CD4-positive, alpha-beta T cell (primary cell): ENCODE measurements around the gene HIF1AN. TPM values are rescaled to one million over a fixed set of nuclear protein-coding genes. Genes with fewer than 3 reads are reported as not detected.

ENCODE experiments used
- ATAC-seq: fragments of 200-7000 bp; cut with Tn5 transposase; one replicate; pipeline ENCODE4 v1.10.0; 2022; ENCODE audit warnings: mild to moderate bottlenecking; ENCODE audit not compliant: poor library complexity
- CTCF ChIA-PET: fragments of 350-600 bp; sonication (Branson Sonifier 250); formaldehyde crosslinking; loops from one replicate; lab custom pipeline; 2021; ENCODE audit warnings: antibody characterized with exemption, inconsistent platforms; lab: Charles Lee
- POLR2A ChIA-PET: fragments of 350-600 bp; sonication (Branson Sonifier 250); formaldehyde crosslinking; loops from one replicate; lab custom pipeline; 2021; ENCODE audit warnings: antibody characterized with exemption, inconsistent platforms; lab: Charles Lee
- DNase-seq, 14 experiments: peaks; one replicate each; pipeline ENCODE4 v3.0.0-alpha.2; 2013 to 2020; ENCODE audit warnings: mixed read lengths in 2 of 14
- H3K27ac ChIP-seq, 2 donors: one replicate each; pipeline versions ENCODE4 v1.5.1 to v1.7.0; 2013; ENCODE audit warnings: low read length in 2 of 2, low read depth in 1 of 2, mild to moderate bottlenecking in 1 of 2
- H3K27me3 ChIP-seq, 2 experiments: 1 replicate in 1 of 2; 2 replicates in 1 of 2; pipeline versions ENCODE4 v1.6.1 to v1.7.0; 2013; ENCODE audit warnings: low read length in 2 of 2, control low read depth in 1 of 2, mild to moderate bottlenecking in 1 of 2, moderate library complexity in 1 of 2; ENCODE audit not compliant: insufficient read depth in 2 of 2, control insufficient read depth in 1 of 2
- H3K36me3 ChIP-seq: one replicate; pipeline ENCODE4 v1.6.1; 2013; ENCODE audit warnings: low read length, control low read depth; ENCODE audit not compliant: insufficient read depth
- H3K4me1 ChIP-seq: one replicate; pipeline ENCODE4 v1.6.1; 2013; ENCODE audit warnings: low read length, control low read depth; ENCODE audit not compliant: insufficient read depth
- H3K4me3 ChIP-seq: one replicate; pipeline ENCODE4 v1.5.1; 2013; ENCODE audit warnings: mild to moderate bottlenecking, low read length, moderate library complexity
- H3K9me3 ChIP-seq, 2 experiments: 1 replicate in 1 of 2; 2 replicates in 1 of 2; pipeline versions ENCODE4 v1.6.1 to v1.7.0; 2013; ENCODE audit warnings: low read length in 2 of 2, mild to moderate bottlenecking in 2 of 2, control low read depth in 1 of 2, moderate library complexity in 1 of 2; ENCODE audit not compliant: control insufficient read depth in 1 of 2, insufficient read depth in 1 of 2
- H3K27ac Mint-ChIP-seq: one replicate; pipeline ENCODE4 v1.8.0; 2020; ENCODE audit warnings: mixed read lengths
- H3K27me3 Mint-ChIP-seq: one replicate; pipeline ENCODE4 v1.8.0; 2021; ENCODE audit warnings: mixed read lengths
- H3K36me3 Mint-ChIP-seq: one replicate; pipeline ENCODE4 v1.8.0; 2021; ENCODE audit warnings: low read depth, mixed read lengths
- H3K4me1 Mint-ChIP-seq: one replicate; pipeline ENCODE4 v1.8.0; 2021; ENCODE audit warnings: low read depth, mixed read lengths
- H3K4me3 Mint-ChIP-seq: one replicate; pipeline ENCODE4 v1.8.0; 2020; ENCODE audit warnings: mild to moderate bottlenecking, mixed read lengths
- H3K9me3 Mint-ChIP-seq: one replicate; pipeline ENCODE4 v1.8.0; 2020; ENCODE audit warnings: mixed read lengths
- CTCF ChIP-seq: fragments of 200-600 bp; IDR thresholded peaks from one replicate; pipeline ENCODE4 v1.8.0; 2022; ENCODE audit warnings: antibody characterized with exemption, mild to moderate bottlenecking
- intact Hi-C, 2 experiments: fragments of 100-400 bp; cut with DNase I in 1 of 2; cut with micrococcal nuclease in 1 of 2; formaldehyde crosslinking; loops; one replicate each; pipeline versions ENCODE4 v1.15.1 to v1.9.0; 2023 to 2025; cut with DNase I, micrococcal nuclease
- total RNA-seq, 174 experiments: library from RNA in 2 of 174; stranded (reverse) in 2 of 174; gene quantifications; one replicate each; pipeline ENCODE4 v1.2.3 and lab custom pipeline; 2021 to 2026

Gene HIF1AN
- total RNA-seq, 2 experiments from 2014 or later, result 29.7 to 30.5 TPM

DNA sequence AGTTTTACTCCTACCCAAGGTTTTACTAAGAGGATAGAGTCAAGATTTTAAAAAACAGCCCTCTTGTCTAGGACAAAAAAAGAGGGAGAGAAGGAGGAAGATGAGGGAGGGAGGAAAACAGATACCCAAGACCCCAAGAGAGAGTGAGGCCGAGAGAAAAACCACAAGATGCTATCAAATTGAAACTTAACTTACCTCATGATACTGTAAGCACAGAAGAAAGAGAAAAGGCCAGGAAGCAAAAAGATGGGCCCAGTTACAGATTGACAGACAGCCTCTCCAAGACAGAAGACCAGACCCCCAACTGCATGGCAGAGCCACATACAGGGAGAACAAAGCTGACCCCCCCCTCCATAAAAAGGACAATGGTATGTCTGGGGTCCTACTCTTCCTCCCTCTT is 27.5 kb upstream of the HIF1AN start:
- ATAC-seq (no peak), DNase-seq (no peak)
- H3K9me3 ChIP-seq, result no peaks in the 10 kb centered on the region
- no peak overlapping the region for H3K4me3 Mint-ChIP-seq
- no peaks in the 10 kb centered on the region for H3K27me3 ChIP-seq
- intact Hi-C loops, result loop anchor here (1.0 to 10.0 kb wide), 9 partner anchors 10 to 663 kb away; no protein-coding TSS in a partner anchor
- H3K27ac ChIP-seq, result peak overlapping the region in 1 of 2 donors; percentile 36
- H3K4me3 ChIP-seq, result no peak overlapping the region
- no peaks in the 10 kb centered on the region for H3K9me3 Mint-ChIP-seq
- ChIA-PET POLR2A (interaction anchor here (0.5 to 3.1 kb wide), 4 partner anchors 11 to 39 kb away, joined by 3 to 25 read pairs (median 13); partner anchors contain the start of genes HIF1AN and SEC31B), CTCF (interaction anchor here (1.0 to 6.8 kb wide), 12 partner anchors 10 to 169 kb away, joined by 3 to 67 read pairs (median 5); partner anchors contain the start of genes HIF1AN and SCD)
- peaks cover 48% of the 10 kb centered on the region for H3K4me1 ChIP-seq
- peak overlapping the region; percentile 85 for H3K27ac Mint-ChIP-seq
- peaks cover 52% of the 10 kb centered on the region for H3K36me3 Mint-ChIP-seq
- H3K4me1 Mint-ChIP-seq, result peaks cover 53% of the 10 kb centered on the region
- H3K36me3 ChIP-seq, result peaks cover 33% of the 10 kb centered on the region
- no peaks in the 10 kb centered on the region for H3K27me3 Mint-ChIP-seq
- no peak for TF ChIP-seq CTCF

GRCh38 chr10:100508691-100509150 is 27.0 kb upstream of the HIF1AN start:
- Histone ChIP-seq H3K9me3 (no peaks in the 10 kb centered on the region), H3K4me1 (peaks cover 48% of the 10 kb centered on the region), H3K27ac (peak overlapping the region in 1 of 2 donors; percentile 36), H3K36me3 (peaks cover 32% of the 10 kb centered on the region), H3K4me3 (peak overlapping the region; percentile 2), H3K27me3 (no peaks in the 10 kb centered on the region)
- Mint-ChIP-seq H3K4me1 (peaks cover 53% of the 10 kb centered on the region), H3K27ac (peak overlapping the region; percentile 85), H3K36me3 (peaks cover 50% of the 10 kb centered on the region), H3K9me3 (no peaks in the 10 kb centered on the region), H3K4me3 (peak overlapping the region; percentile 61), H3K27me3 (no peaks in the 10 kb centered on the region)
- peak; percentile 47 for ATAC-seq
- CTCF ChIA-PET, result interaction anchor here (0.8 to 6.8 kb wide), 16 partner anchors 10 to 170 kb away, joined by 3 to 67 read pairs (median 4); partner anchors contain the start of genes HIF1AN and SCD
- intact Hi-C loops, result loop anchor here (1.0 to 10.0 kb wide), 9 partner anchors 10 to 664 kb away; no protein-coding TSS in a partner anchor
- peak in 10 of 14 experiments; percentile 5 to 84 (median 39) for DNase-seq
- TF ChIP-seq CTCF, result peak; percentile 64
- POLR2A ChIA-PET, result interaction anchor here (0.5 to 3.1 kb wide), 7 partner anchors 10 to 223 kb away, joined by 3 to 25 read pairs (median 5); partner anchors contain the start of genes HIF1AN, NDUFB8 and SEC31B

DNA sequence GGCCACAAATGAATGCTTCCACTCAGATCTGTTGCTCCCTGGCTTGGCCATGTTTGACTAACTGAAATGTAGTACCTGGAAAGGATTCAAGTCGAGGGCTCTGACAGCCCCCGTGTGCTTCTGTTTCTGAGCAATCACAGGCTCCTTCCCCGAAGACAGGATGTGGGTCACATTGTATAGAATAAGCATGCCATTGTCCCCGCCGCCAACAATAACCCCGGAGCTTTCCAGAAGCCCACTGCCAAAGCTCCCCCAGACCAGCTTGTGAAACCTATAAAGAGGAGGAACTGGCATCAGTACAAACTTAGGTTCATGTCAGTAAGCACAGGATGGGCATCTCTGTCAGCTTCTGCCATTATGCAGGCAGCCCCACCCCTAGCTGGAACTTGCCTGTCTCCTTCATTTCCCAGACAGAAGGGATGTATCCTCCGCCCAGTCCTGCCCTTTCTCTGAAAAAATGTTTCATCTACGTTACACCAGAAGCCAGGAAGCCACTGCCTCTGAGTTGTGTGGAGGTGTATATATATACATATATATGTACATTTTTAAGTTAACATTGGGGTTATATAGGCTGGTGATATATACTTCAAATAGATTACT is 26.4 kb upstream of the HIF1AN start:
- H3K4me3 ChIP-seq, result peak overlapping the region; percentile 2
- Mint-ChIP-seq H3K9me3 (no peaks in the 10 kb centered on the region), H3K36me3 (peaks cover 48% of the 10 kb centered on the region), H3K27ac (peak overlapping the region; percentile 85), H3K4me3 (peak overlapping the region; percentile 61), H3K27me3 (no peaks in the 10 kb centered on the region), H3K4me1 (peaks cover 53% of the 10 kb centered on the region)
- intact Hi-C loops, result loop anchor here in 1 of 2 experiments (2.0 to 10.0 kb wide), 4 partner anchors 27 to 665 kb away; no protein-coding TSS in a partner anchor
- TF ChIP-seq CTCF, result no peak
- peak; percentile 12 for ATAC-seq
- CTCF ChIA-PET, result interaction anchor here (0.8 to 6.8 kb wide), 17 partner anchors 9 to 170 kb away, joined by 3 to 67 read pairs (median 4); partner anchors contain the start of genes HIF1AN and SCD
- no peaks in the 10 kb centered on the region for H3K27me3 ChIP-seq
- peaks cover 31% of the 10 kb centered on the region for H3K36me3 ChIP-seq
- H3K27ac ChIP-seq, result peak overlapping the region in 1 of 2 donors; percentile 36
- POLR2A ChIA-PET, result interaction anchor here (0.6 to 3.1 kb wide), 6 partner anchors 9 to 223 kb away, joined by 3 to 25 read pairs (median 8); partner anchors contain the start of genes HIF1AN, NDUFB8 and SEC31B
- H3K4me1 ChIP-seq, result peaks cover 48% of the 10 kb centered on the region
- H3K9me3 ChIP-seq, result no peaks in the 10 kb centered on the region
- DNase-seq, result peak in 10 of 14 experiments; percentile 9 to 67 (median 44)
